Hindlimb muscle (tissue), 1 donor: Measurements from ENCODE around the gene FBXO4. TPM values are rescaled to one million over a fixed set of nuclear protein-coding genes. Genes with fewer than 3 reads are reported as not detected.
"Not testable (repeated sequence)": the region's sequence is repeated elsewhere in the genome, so short reads cannot be mapped to it uniquely, and the experiment has no call there.

Source experiments
- DNase-seq: peaks from one replicate; pipeline ENCODE4 v3.0.0-alpha.2; 2013
- polyA plus RNA-seq: library from polyadenylated mRNA; unstranded; fragments of 120-200 nt; gene quantifications from one replicate; pipeline ENCODE4 v1.2.1, GENCODE V29; 2013; ENCODE audit not compliant: insufficient read length

The FBXO4 gene
- polyA plus RNA-seq, 1 donor: 8.3 TPM

- DNase-seq: peak; percentile 48
Measured at GRCh38 chr5:41925555-41925951, 472 bp downstream of the FBXO4 start.

- DNase-seq: no peak
Measured at GRCh38 chr5:41927604-41928003, 2.5 kb downstream of the FBXO4 start.

- no peak for DNase-seq
Measured at GRCh38 chr5:41929035-41929434, 4.0 kb downstream of the FBXO4 start.

GRCh38 chr5:41932770-41933169, 7.7 kb downstream of the FBXO4 start:
- no peak for DNase-seq

- DNase-seq: no peak
Measured at GRCh38 chr5:41935544-41935943, 10.5 kb downstream of the FBXO4 start.

GRCh38 chr5:41940641-41941040, 15.6 kb downstream of the FBXO4 start:
- DNase-seq: no peak

- DNase-seq: not testable (repeated sequence)
Measured at GRCh38 chr5:41945332-41945955, 20.4 kb downstream of the FBXO4 start.

GRCh38 chr5:41951224-41951623, 26.1 kb downstream of the FBXO4 start:
- DNase-seq: no peak

- no peak for DNase-seq
Measured at GRCh38 chr5:41954286-41954685, 29.2 kb downstream of the FBXO4 start.

GRCh38 chr5:41955432-41956024, 30.4 kb downstream of the FBXO4 start:
- no peak for DNase-seq

- DNase-seq: no peak
Measured at GRCh38 chr5:41956943-41957342, 31.9 kb downstream of the FBXO4 start.

GRCh38 chr5:41960481-41960880, 35.4 kb downstream of the FBXO4 start:
- DNase-seq: no peak

GRCh38 chr5:41961736-41962135, 36.7 kb downstream of the FBXO4 start:
- DNase-seq: no peak

GRCh38 chr5:41962491-41962890, 37.4 kb downstream of the FBXO4 start:
- no peak for DNase-seq

- no peak for DNase-seq
Measured at GRCh38 chr5:41966401-41967105, 41.5 kb downstream of the FBXO4 start.

GRCh38 chr5:41967401-41967800, 42.3 kb downstream of the FBXO4 start:
- no peak for DNase-seq

GRCh38 chr5:41968153-41968723, 43.2 kb downstream of the FBXO4 start:
- DNase-seq: no peak

GRCh38 chr5:41973087-41973486, 48.0 kb downstream of the FBXO4 start:
- DNase-seq: no peak

- DNase-seq: no peak
Measured at GRCh38 chr5:41973887-41974286, 48.8 kb downstream of the FBXO4 start.

GRCh38 chr5:41978676-41979075, 53.6 kb downstream of the FBXO4 start:
- no peak for DNase-seq

GRCh38 chr5:41980396-41980795, 55.3 kb downstream of the FBXO4 start:
- DNase-seq: no peak

GRCh38 chr5:41980870-41981269, 55.8 kb downstream of the FBXO4 start:
- no peak for DNase-seq

GRCh38 chr5:41982858-41983257, 57.8 kb downstream of the FBXO4 start:
- DNase-seq: not testable (repeated sequence)

- DNase-seq: no peak
Measured at GRCh38 chr5:41983284-41983683, 58.2 kb downstream of the FBXO4 start.
